ENCODE results near the gene MEGF6. TPM values are rescaled to one million over a fixed set of nuclear protein-coding genes. Genes with fewer than 3 reads are reported as not detected.

Gene MEGF6
- total and polyA plus RNA-seq, 4 donors, result 53.7 to 332 (median 157) TPM

- no peak for DNase-seq
- WGBS, 2 donors, result 86 to 89% methylated on average over 9 of the region's 9 CpGs
- intact Hi-C loops (cut with DNase I), result no loop called here
- Histone ChIP-seq H3K4me1 (ENCODE audit: control insufficient read depth in 1 of 2, insufficient read depth in 2 of 2, low read length in 2 of 2) (no peaks in the 10 kb centered on the region), H3K9me3 (ENCODE audit: control insufficient read depth, low read length) (no peaks in the 10 kb centered on the region), H3K36me3 (ENCODE audit: control insufficient read depth in 1 of 2, insufficient read depth in 2 of 2, low read length in 1 of 2) (no peaks in the 10 kb centered on the region), H3K27ac (ENCODE audit: low read depth in 1 of 2, low read length in 2 of 2) (no peak overlapping the region), H3K27me3 (ENCODE audit: control insufficient read depth in 1 of 2, insufficient read depth in 2 of 2, low read length in 1 of 2) (no peaks in the 10 kb centered on the region), H3K4me3 (ENCODE audit: low read length in 2 of 2) (no peak overlapping the region)
- ATAC-seq (ENCODE audit: low FRiP score), result no peak
These were observed 50.3 kb downstream of the MEGF6 start for GRCh38 chr1:3560981-3561380.

GRCh38 chr1:3560251-3560871 is 50.9 kb downstream of the MEGF6 start:
- H3K27ac ChIP-seq (ENCODE audit: low read depth in 1 of 2, low read length in 2 of 2), result no peak overlapping the region
- H3K4me1 ChIP-seq (ENCODE audit: control insufficient read depth in 1 of 2, insufficient read depth in 2 of 2, low read length in 2 of 2), result no peaks in the 10 kb centered on the region
- no peaks in the 10 kb centered on the region for H3K36me3 ChIP-seq (ENCODE audit: control insufficient read depth in 1 of 2, insufficient read depth in 2 of 2, low read length in 1 of 2)
- intact Hi-C loops (cut with DNase I), result no loop called here
- no peaks in the 10 kb centered on the region for H3K9me3 ChIP-seq (ENCODE audit: control insufficient read depth, low read length)
- no peak for DNase-seq
- H3K4me3 ChIP-seq (ENCODE audit: low read length in 2 of 2), result no peak overlapping the region
- no peaks in the 10 kb centered on the region for H3K27me3 ChIP-seq (ENCODE audit: control insufficient read depth in 1 of 2, insufficient read depth in 2 of 2, low read length in 1 of 2)
- peak; percentile 59 for ATAC-seq (ENCODE audit: low FRiP score)
- 68 to 79% methylated on average over 17 of the region's 17 CpGs for WGBS, 2 donors

GRCh38 chr1:3558036-3558726 is 53.1 kb downstream of the MEGF6 start:
- Histone ChIP-seq H3K4me3 (ENCODE audit: low read length in 2 of 2) (no peak overlapping the region), H3K4me1 (ENCODE audit: control insufficient read depth in 1 of 2, insufficient read depth in 2 of 2, low read length in 2 of 2) (no peaks in the 10 kb centered on the region), H3K27ac (ENCODE audit: low read depth in 1 of 2, low read length in 2 of 2) (no peak overlapping the region), H3K9me3 (ENCODE audit: control insufficient read depth, low read length) (no peaks in the 10 kb centered on the region), H3K27me3 (ENCODE audit: control insufficient read depth in 1 of 2, insufficient read depth in 2 of 2, low read length in 1 of 2) (no peaks in the 10 kb centered on the region), H3K36me3 (ENCODE audit: control insufficient read depth in 1 of 2, insufficient read depth in 2 of 2, low read length in 1 of 2) (no peaks in the 10 kb centered on the region)
- intact Hi-C loops (cut with DNase I), result no loop called here
- 93 to 96% methylated on average over 20 of the region's 20 CpGs for WGBS, 2 donors
- no peak for DNase-seq
- no peak for ATAC-seq (ENCODE audit: low FRiP score)

- 6 to 11% methylated on average over 18 of the region's 18 CpGs for WGBS, 2 donors
These were observed 53.9 kb downstream of the MEGF6 start for GRCh38 chr1:3557366-3557765.

GRCh38 chr1:3556336-3556735 is 55.0 kb downstream of the MEGF6 start:
- H3K4me3 ChIP-seq (ENCODE audit: low read length in 2 of 2), result no peak overlapping the region
- no peaks in the 10 kb centered on the region for H3K27me3 ChIP-seq (ENCODE audit: control insufficient read depth in 1 of 2, insufficient read depth in 2 of 2, low read length in 1 of 2)
- H3K36me3 ChIP-seq (ENCODE audit: control insufficient read depth in 1 of 2, insufficient read depth in 2 of 2, low read length in 1 of 2), result no peaks in the 10 kb centered on the region
- H3K4me1 ChIP-seq (ENCODE audit: control insufficient read depth in 1 of 2, insufficient read depth in 2 of 2, low read length in 2 of 2), result no peaks in the 10 kb centered on the region
- intact Hi-C loops (cut with DNase I), result no loop called here
- no peak overlapping the region for H3K27ac ChIP-seq (ENCODE audit: low read depth in 1 of 2, low read length in 2 of 2)
- 91 to 94% methylated on average over 17 of the region's 17 CpGs for WGBS, 2 donors
- DNase-seq (no peak), ATAC-seq (ENCODE audit: low FRiP score) (no peak)
- no peaks in the 10 kb centered on the region for H3K9me3 ChIP-seq (ENCODE audit: control insufficient read depth, low read length)

More at GRCh38 chr1:3557366-3557765, 53.9 kb downstream of the MEGF6 start:
- Histone ChIP-seq H3K27ac (ENCODE audit: low read depth in 1 of 2, low read length in 2 of 2) (no peak overlapping the region), H3K9me3 (ENCODE audit: control insufficient read depth, low read length) (no peaks in the 10 kb centered on the region), H3K27me3 (ENCODE audit: control insufficient read depth in 1 of 2, insufficient read depth in 2 of 2, low read length in 1 of 2) (no peaks in the 10 kb centered on the region), H3K36me3 (ENCODE audit: control insufficient read depth in 1 of 2, insufficient read depth in 2 of 2, low read length in 1 of 2) (no peaks in the 10 kb centered on the region), H3K4me1 (ENCODE audit: control insufficient read depth in 1 of 2, insufficient read depth in 2 of 2, low read length in 2 of 2) (no peaks in the 10 kb centered on the region), H3K4me3 (ENCODE audit: low read length in 2 of 2) (no peak overlapping the region)
- intact Hi-C loops (cut with DNase I), result no loop called here
- ATAC-seq (ENCODE audit: low FRiP score) (no peak), DNase-seq (peak in 1 of 2 donors; percentile 85)

- 92% methylated on average over 25 of the region's 25 CpGs for WGBS, 2 donors
- intact Hi-C loops (cut with DNase I), result no loop called here
- no peaks in the 10 kb centered on the region for H3K9me3 ChIP-seq (ENCODE audit: control insufficient read depth, low read length)
- H3K4me3 ChIP-seq (ENCODE audit: low read length in 2 of 2), result no peak overlapping the region
- ATAC-seq (ENCODE audit: low FRiP score), result no peak
- H3K27me3 ChIP-seq (ENCODE audit: control insufficient read depth in 1 of 2, insufficient read depth in 2 of 2, low read length in 1 of 2), result no peaks in the 10 kb centered on the region
- DNase-seq, result no peak
- no peak overlapping the region for H3K27ac ChIP-seq (ENCODE audit: low read depth in 1 of 2, low read length in 2 of 2)
- no peaks in the 10 kb centered on the region for H3K36me3 ChIP-seq (ENCODE audit: control insufficient read depth in 1 of 2, insufficient read depth in 2 of 2, low read length in 1 of 2)
- peaks cover 0 to 3% of the 10 kb centered on the region in 2 donors for H3K4me1 ChIP-seq (ENCODE audit: control insufficient read depth in 1 of 2, insufficient read depth in 2 of 2, low read length in 2 of 2)
These were observed 56.0 kb downstream of the MEGF6 start for GRCh38 chr1:3555131-3555920.

- no peak overlapping the region for H3K27ac ChIP-seq (ENCODE audit: low read depth in 1 of 2, low read length in 2 of 2)
- no peaks in the 10 kb centered on the region for H3K9me3 ChIP-seq (ENCODE audit: control insufficient read depth, low read length)
- no peak for DNase-seq
- peaks cover 0 to 3% of the 10 kb centered on the region in 2 donors for H3K4me1 ChIP-seq (ENCODE audit: control insufficient read depth in 1 of 2, insufficient read depth in 2 of 2, low read length in 2 of 2)
- ATAC-seq (ENCODE audit: low FRiP score), result no peak
- H3K4me3 ChIP-seq (ENCODE audit: low read length in 2 of 2), result no peak overlapping the region
- H3K36me3 ChIP-seq (ENCODE audit: control insufficient read depth in 1 of 2, insufficient read depth in 2 of 2, low read length in 1 of 2), result no peaks in the 10 kb centered on the region
- WGBS, 2 donors, result 95 to 97% methylated on average over 11 of the region's 11 CpGs
- intact Hi-C loops (cut with DNase I), result loop anchor here in 1 of 2 donors (5.0 kb wide), 1 partner anchor 62 kb away; no protein-coding TSS in a partner anchor
- H3K27me3 ChIP-seq (ENCODE audit: control insufficient read depth in 1 of 2, insufficient read depth in 2 of 2, low read length in 1 of 2), result no peaks in the 10 kb centered on the region
These were observed 57.4 kb downstream of the MEGF6 start for GRCh38 chr1:3553940-3554223.

GRCh38 chr1:3553166-3553939 is 58.0 kb downstream of the MEGF6 start:
- no peaks in the 10 kb centered on the region for H3K27me3 ChIP-seq (ENCODE audit: control insufficient read depth in 1 of 2, insufficient read depth in 2 of 2, low read length in 1 of 2)
- no peaks in the 10 kb centered on the region for H3K36me3 ChIP-seq (ENCODE audit: control insufficient read depth in 1 of 2, insufficient read depth in 2 of 2, low read length in 1 of 2)
- no peak overlapping the region for H3K27ac ChIP-seq (ENCODE audit: low read depth in 1 of 2, low read length in 2 of 2)
- DNase-seq (no peak), ATAC-seq (ENCODE audit: low FRiP score) (no peak)
- intact Hi-C loops (cut with DNase I), result loop anchor here in 1 of 2 donors (5.0 kb wide), 1 partner anchor 61 kb away; no protein-coding TSS in a partner anchor
- no peaks in the 10 kb centered on the region for H3K9me3 ChIP-seq (ENCODE audit: control insufficient read depth, low read length)
- H3K4me3 ChIP-seq (ENCODE audit: low read length in 2 of 2), result no peak overlapping the region
- WGBS, 2 donors, result 81 to 84% methylated on average over 21 to 27 of the region's 27 CpGs
- peaks cover 0 to 3% of the 10 kb centered on the region in 2 donors for H3K4me1 ChIP-seq (ENCODE audit: control insufficient read depth in 1 of 2, insufficient read depth in 2 of 2, low read length in 2 of 2)
